ENCODE data around the gene ADCY9. TPM values are rescaled to one million over a fixed set of nuclear protein-coding genes. Genes with fewer than 3 reads are reported as not detected.

The ADCY9 gene
- total RNA-seq, 2 donors from 2014 or later, result 31.5 to 42.2 TPM

DNA sequence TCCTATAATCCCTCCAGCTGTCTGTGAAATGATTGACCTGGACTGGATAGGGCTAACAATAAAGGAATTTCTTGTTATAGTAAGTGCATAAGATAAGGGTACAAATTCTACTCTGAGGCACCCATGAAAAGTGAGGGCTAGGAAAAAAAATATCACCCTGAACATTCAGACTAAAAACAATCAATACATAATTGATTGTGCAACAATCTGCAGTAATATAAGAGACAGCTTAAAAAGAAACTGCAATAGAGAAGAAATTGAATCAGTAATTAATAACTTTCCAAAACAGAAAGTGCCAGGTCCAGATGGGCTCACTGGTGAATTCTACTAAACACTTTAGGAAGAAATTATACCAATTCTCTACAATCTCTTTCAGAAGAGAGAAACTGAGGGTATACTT is 191.5 kb downstream of the ADCY9 start:
- H3K36me3 ChIP-seq, result no peaks in the 10 kb centered on the region
- TF ChIP-seq CTCF (IDR thresholded peaks at IDR 0.05), result no peak
- DNase-seq (ENCODE audit: low spot score), result no peak
- H3K9me3 ChIP-seq, result peaks cover 0 to 2% of the 10 kb centered on the region in 2 donors
- no peaks in the 10 kb centered on the region for H3K4me1 ChIP-seq
- no peaks in the 10 kb centered on the region for H3K27me3 ChIP-seq
- no peak overlapping the region for H3K27ac ChIP-seq
- no peak overlapping the region for H3K4me3 ChIP-seq

- no peak for TF ChIP-seq CTCF (IDR thresholded peaks at IDR 0.05)
- no peaks in the 10 kb centered on the region for H3K4me1 ChIP-seq
These were observed 194.0 kb downstream of the ADCY9 start for GRCh38 chr16:3922241-3922640.

GRCh38 chr16:3920206-3920605 is 196.0 kb downstream of the ADCY9 start:
- no peaks in the 10 kb centered on the region for H3K4me1 ChIP-seq
- H3K27me3 ChIP-seq, result no peaks in the 10 kb centered on the region
- no peak for TF ChIP-seq CTCF (IDR thresholded peaks at IDR 0.05)
- no peaks in the 10 kb centered on the region for H3K36me3 ChIP-seq
- no peak for DNase-seq (ENCODE audit: low spot score)
- peaks cover 5 to 10% of the 10 kb centered on the region in 2 donors for H3K9me3 ChIP-seq
- H3K27ac ChIP-seq, result no peak overlapping the region
- no peak overlapping the region for H3K4me3 ChIP-seq

More at GRCh38 chr16:3922241-3922640, 194.0 kb downstream of the ADCY9 start:
- H3K36me3 ChIP-seq, result no peaks in the 10 kb centered on the region
- no peak overlapping the region for H3K27ac ChIP-seq
- no peak for DNase-seq (ENCODE audit: low spot score)
- no peak overlapping the region for H3K4me3 ChIP-seq
- H3K9me3 ChIP-seq, result peaks cover 5 to 10% of the 10 kb centered on the region in 2 donors
- H3K27me3 ChIP-seq, result no peaks in the 10 kb centered on the region

GRCh38 chr16:3919413-3919812 is 196.8 kb downstream of the ADCY9 start:
- H3K36me3 ChIP-seq, result no peaks in the 10 kb centered on the region
- H3K4me1 ChIP-seq, result no peaks in the 10 kb centered on the region
- H3K9me3 ChIP-seq, result peaks cover 5 to 10% of the 10 kb centered on the region in 2 donors
- no peaks in the 10 kb centered on the region for H3K27me3 ChIP-seq
- no peak overlapping the region for H3K27ac ChIP-seq
- TF ChIP-seq CTCF (IDR thresholded peaks at IDR 0.05), result no peak
- H3K4me3 ChIP-seq, result no peak overlapping the region
- no peak for DNase-seq (ENCODE audit: low spot score)

- no peak overlapping the region for H3K4me3 ChIP-seq
- peaks cover 5 to 10% of the 10 kb centered on the region in 2 donors for H3K9me3 ChIP-seq
- no peaks in the 10 kb centered on the region for H3K4me1 ChIP-seq
- no peak for TF ChIP-seq CTCF (IDR thresholded peaks at IDR 0.05)
- no peak overlapping the region for H3K27ac ChIP-seq
- no peaks in the 10 kb centered on the region for H3K36me3 ChIP-seq
- DNase-seq (ENCODE audit: low spot score), result no peak
- no peaks in the 10 kb centered on the region for H3K27me3 ChIP-seq
These were observed 200.6 kb downstream of the ADCY9 start for GRCh38 chr16:3915426-3916260.

Measured in right atrium auricular region (tissue), 2 donors.